Epithelial cell of esophagus (primary cell): ENCODE data around the gene JMJD6.

ENCODE experiments used
- DNase-seq: peaks from one replicate; pipeline ENCODE4 v3.0.0; 2010; ENCODE audit warnings: low read depth
- H3K4me3 ChIP-seq: 2 replicates; pipeline ENCODE4 v1.5.1; 2011; ENCODE audit warnings: mild to moderate bottlenecking, low read length, control low read depth
- CTCF ChIP-seq: IDR thresholded peaks from 2 replicates; pipeline ENCODE4 v1.5.1; 2011; ENCODE audit warnings: low read depth, mild to moderate bottlenecking, low read length, control low read depth, inconsistent platforms; ENCODE audit not compliant: insufficient read depth; ENCODE audit errors: missing control alignments

Gene JMJD6

GRCh38 chr17:76677406-76677805 lies 49.0 kb downstream of the JMJD6 start:
- TF ChIP-seq CTCF = no peak
- DNase-seq = no peak
- H3K4me3 ChIP-seq = no peak overlapping the region

- H3K4me3 ChIP-seq = no peak overlapping the region
- DNase-seq = no peak
- TF ChIP-seq CTCF = no peak
Observed at GRCh38 chr17:76676629-76677028, 49.8 kb downstream of the JMJD6 start.

- no peak overlapping the region for H3K4me3 ChIP-seq
- no peak for TF ChIP-seq CTCF
- no peak for DNase-seq
Observed at GRCh38 chr17:76675648-76676047, 50.8 kb downstream of the JMJD6 start.

- DNase-seq = no peak
- H3K4me3 ChIP-seq = no peak overlapping the region
Observed at GRCh38 chr17:76674600-76674999, 51.8 kb downstream of the JMJD6 start.

GRCh38 chr17:76673729-76674128 lies 52.7 kb downstream of the JMJD6 start:
- no peak for DNase-seq
- no peak overlapping the region for H3K4me3 ChIP-seq
- TF ChIP-seq CTCF = no peak

More at GRCh38 chr17:76674600-76674999, 51.8 kb downstream of the JMJD6 start:
- no peak for TF ChIP-seq CTCF

GRCh38 chr17:76672892-76673291 lies 53.5 kb downstream of the JMJD6 start:
- DNase-seq = no peak
- H3K4me3 ChIP-seq = no peak overlapping the region
- TF ChIP-seq CTCF = no peak

GRCh38 chr17:76672270-76672851 lies 54.0 kb downstream of the JMJD6 start:
- no peak for TF ChIP-seq CTCF
- no peak for DNase-seq

More at GRCh38 chr17:76672270-76672851, 54.0 kb downstream of the JMJD6 start:
- H3K4me3 ChIP-seq = peak overlapping the region; percentile 84
